ENCODE data around the gene ZFY. TPM values are rescaled to one million over a fixed set of nuclear protein-coding genes. Genes with fewer than 3 reads are reported as not detected.
"Not testable (repeated sequence)": the region's sequence is repeated elsewhere in the genome, so short reads cannot be mapped to it uniquely, and the experiment has no call there.

The ZFY gene
- total and polyA plus RNA-seq, 2 of the 4 experiments (the other 2 are of a cell fraction), result not detected

GRCh38 chrY:3006031-3006430, 70.8 kb downstream of the ZFY start:
- intact Hi-C loops (cut with micrococcal nuclease); H3K27me3 ChIP-seq (ENCODE audit: control insufficient read depth, insufficient read depth, low read length); H2BK5ac ChIP-seq (ENCODE audit: low read depth, low read length, poor library complexity, severe bottlenecking); H4K91ac ChIP-seq (ENCODE audit: insufficient read depth, low read depth, low read length); H2BK15ac ChIP-seq (ENCODE audit: low read depth, low read length); H3K9ac ChIP-seq (ENCODE audit: low read depth, low read length); H3K18ac ChIP-seq (ENCODE audit: low read depth, low read length); H3K9me1 ChIP-seq (ENCODE audit: insufficient read depth, low read length); H3K56ac ChIP-seq (ENCODE audit: extremely low read depth, insufficient read depth, low read length); H3K79me1 ChIP-seq (ENCODE audit: low read depth in 1 of 2, low read length in 2 of 2); H4K8ac ChIP-seq (ENCODE audit: low read depth in 2 of 2, low read length in 2 of 2); H2AK5ac ChIP-seq (ENCODE audit: low read depth, low read length); H3K4me1 ChIP-seq (ENCODE audit: control insufficient read depth, insufficient read depth, low read length); POLR2A ChIA-PET (ENCODE audit: unreplicated experiment); BruUV-seq (replicated peaks); H2BK20ac ChIP-seq (ENCODE audit: low read depth, low read length); H3K9me3 ChIP-seq (ENCODE audit: control insufficient read depth, insufficient read depth, low read length); DNase-seq; in situ Hi-C loops (cut with MboI; ENCODE audit: low sequenced_read_pairs); dilution Hi-C loops (cut with HindIII; ENCODE audit: low sequenced_read_pairs, unreplicated experiment); H3K4me2 ChIP-seq (ENCODE audit: low read depth, low read length); H2AK9ac ChIP-seq (replicated peaks; ENCODE audit: low read depth, low read length, poor library complexity); H4K20me1 ChIP-seq (ENCODE audit: insufficient read depth, low read length); H3K4ac ChIP-seq (ENCODE audit: low read depth, low read length); H3K36me3 ChIP-seq (ENCODE audit: control insufficient read depth, insufficient read depth, low read length); CTCF ChIA-PET; H2BK120ac ChIP-seq (ENCODE audit: low read depth, low read length); H4K5ac ChIP-seq (ENCODE audit: low read depth, low read length); ATAC-seq (ENCODE audit: low read depth); H2AFZ ChIP-seq (replicated peaks; ENCODE audit: low read length, poor library complexity); H3K23ac ChIP-seq (ENCODE audit: low read depth, low read length); H3K4me3 ChIP-seq (ENCODE audit: insufficient read depth, low read depth, low read length); H3K27ac ChIP-seq (ENCODE audit: insufficient read depth, low read length); H3K14ac ChIP-seq (replicated peaks; ENCODE audit: low read depth, low read length): not testable (repeated sequence)
- no CpG with 5 or more reads among the region's 2 CpGs for WGBS, 2 experiments (ENCODE audit: extremely low coverage in 2 of 2, insufficient read length in 1 of 2)

All from IMR-90 (cell line).